ENCODE data around the gene ARPC5L. TPM values are rescaled to one million over a fixed set of nuclear protein-coding genes. Genes with fewer than 3 reads are reported as not detected.

The ARPC5L gene
- total RNA-seq: 17.8 TPM

DNA sequence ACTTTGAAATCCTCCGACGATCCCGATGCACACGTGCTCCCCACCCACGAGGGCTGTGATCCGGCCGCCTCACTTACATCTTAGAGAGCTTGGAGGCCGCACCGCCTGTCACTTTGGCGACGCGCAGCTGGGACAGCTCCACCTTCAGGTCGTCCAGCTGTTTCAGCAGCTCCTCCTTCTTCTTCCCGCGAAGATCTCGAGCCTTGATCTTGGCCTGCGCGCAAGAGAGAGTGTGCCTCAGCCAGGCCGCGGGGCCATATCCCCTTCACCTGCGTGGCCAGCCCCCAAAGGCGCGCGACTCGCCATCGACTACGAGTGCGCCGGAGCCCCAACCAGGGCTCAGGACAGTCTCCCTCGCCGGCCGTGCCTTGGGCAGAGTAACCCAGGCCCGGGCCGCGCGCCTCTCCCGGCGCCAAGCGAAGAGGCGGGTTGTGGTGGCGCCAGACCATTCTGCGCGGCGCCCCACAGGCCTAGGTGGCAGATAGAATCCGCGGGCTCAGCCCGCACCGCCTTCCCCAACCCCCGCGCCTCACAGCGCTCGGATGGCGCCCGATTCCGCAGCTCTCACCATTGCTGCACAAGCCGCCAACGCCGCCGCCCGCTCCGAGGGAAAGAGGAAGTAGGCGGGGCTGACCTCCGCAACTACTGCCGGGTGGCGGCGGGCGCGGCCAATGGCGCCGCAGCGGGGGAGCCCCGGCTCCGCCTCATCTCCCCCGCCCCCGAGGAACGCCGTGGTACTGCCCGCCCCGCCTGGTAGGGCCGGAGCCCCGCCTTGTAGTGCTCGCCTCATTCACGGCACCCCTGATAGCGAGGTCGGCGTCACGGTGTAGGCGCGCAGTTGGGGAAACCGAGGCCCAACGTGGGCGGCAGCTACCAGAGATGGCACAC, at the start of gene ARPC5L, which contains the start of gene RPL35:
TSS of gene ARPC5L (plus strand) at position 789 of the 888 bp plus-strand sequence. CDS start 7,161 bp downstream, outside the sequence.
TSS of gene RPL35 (minus strand) at position 616 of the 888 bp plus-strand sequence. CDS start at position 571, 45 bp downstream.

DNA sequence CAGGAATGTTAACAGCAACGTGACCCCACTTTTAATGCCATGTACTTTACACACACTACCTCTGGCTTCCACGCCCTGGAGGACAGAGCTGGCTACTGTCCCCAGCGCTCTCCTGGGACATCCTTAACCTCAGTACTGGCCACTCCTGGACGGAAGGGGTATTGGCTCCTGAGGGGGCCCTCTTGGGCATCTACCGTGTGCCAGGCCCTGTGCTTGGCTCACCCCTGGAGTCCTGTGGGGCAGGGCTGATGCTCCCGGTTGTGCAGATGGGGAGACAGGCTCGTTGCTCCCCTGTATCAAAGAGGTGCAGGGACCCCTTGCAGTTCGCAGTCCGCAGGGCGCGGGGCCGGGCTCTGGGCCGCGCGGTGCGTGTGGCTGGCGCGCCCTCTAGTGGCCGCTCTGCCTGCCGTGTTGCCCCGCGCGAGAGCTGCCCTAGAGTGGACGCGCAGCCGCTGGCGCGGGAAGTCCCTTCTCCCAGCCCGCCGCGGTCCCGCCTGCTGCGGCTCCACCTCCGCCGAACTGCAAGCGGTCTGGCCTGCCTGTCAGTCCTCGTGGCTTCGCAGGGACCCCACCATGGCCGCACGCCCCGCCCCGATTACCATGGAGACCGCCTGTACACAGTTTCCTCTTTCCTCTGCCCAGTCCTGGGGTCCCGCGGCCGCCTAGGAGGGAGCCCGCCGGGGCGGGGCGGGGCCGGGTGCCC, 8.9 kb upstream of the ARPC5L start, which contains the start of gene WDR38:
TSS of gene WDR38 (plus strand) at position 632 of the 703 bp plus-strand sequence. CDS start 72 bp downstream, outside the sequence.

Small RNA genes within 50 kb of the gene (small RNA-seq; reads per million reads assigned to genes)
- gene RNU4-82P: not detected

Other genes with a start within 250 kb of the ARPC5L start
- 2.5 TPM for gene NR6A1, start 90.8 kb upstream of the ARPC5L start, total RNA-seq
- gene OLFML2A, start 85.0 kb upstream of the ARPC5L start, total RNA-seq: 2.3 TPM
- 2.1 TPM for gene WDR38, start 8.7 kb upstream of the ARPC5L start, total RNA-seq
- gene RPL35, start 173 bp upstream of the ARPC5L start, total RNA-seq: 838 TPM
- 29.1 TPM for gene GOLGA1, start 79.0 kb downstream of the ARPC5L start, total RNA-seq